ENCODE data around the gene ZNF26.
"Not testable (repeated sequence)": the region's sequence is repeated elsewhere in the genome, so short reads cannot be mapped to it uniquely, and the experiment has no call there.

Gene ZNF26

GRCh38 chr12:132950844-132951535, 35.2 kb upstream of the ZNF26 start:
- Mint-ChIP-seq H3K27me3 (ENCODE audit: low read depth) (no peaks in the 10 kb centered on the region), H3K4me3 (no peak overlapping the region), H3K9me3 (peaks cover 43% of the 10 kb centered on the region), H3K36me3 (ENCODE audit: low read depth) (peaks cover 46% of the 10 kb centered on the region), H3K27ac (no peak overlapping the region), H3K4me1 (ENCODE audit: low read depth) (peaks cover 7% of the 10 kb centered on the region)
- DNase-seq (ENCODE audit: low spot score), result no peak

- Mint-ChIP-seq H3K4me3 (no peak overlapping the region), H3K27ac (no peak overlapping the region), H3K9me3 (peaks cover 42% of the 10 kb centered on the region), H3K27me3 (ENCODE audit: low read depth) (no peaks in the 10 kb centered on the region), H3K4me1 (ENCODE audit: low read depth) (peaks cover 8% of the 10 kb centered on the region), H3K36me3 (ENCODE audit: low read depth) (peaks cover 45% of the 10 kb centered on the region)
- no peak for DNase-seq (ENCODE audit: low spot score)
Measured at GRCh38 chr12:132951649-132952048, 34.5 kb upstream of the ZNF26 start.

GRCh38 chr12:132952371-132953162, 33.6 kb upstream of the ZNF26 start:
- H3K4me3 Mint-ChIP-seq, result no peak overlapping the region
- DNase-seq (ENCODE audit: low spot score), result no peak
- H3K27me3 Mint-ChIP-seq (ENCODE audit: low read depth), result no peaks in the 10 kb centered on the region
- peaks cover 43% of the 10 kb centered on the region for H3K36me3 Mint-ChIP-seq (ENCODE audit: low read depth)
- peaks cover 9% of the 10 kb centered on the region for H3K4me1 Mint-ChIP-seq (ENCODE audit: low read depth)
- H3K9me3 Mint-ChIP-seq, result peaks cover 43% of the 10 kb centered on the region
- no peak overlapping the region for H3K27ac Mint-ChIP-seq

GRCh38 chr12:132953163-132953425, 33.1 kb upstream of the ZNF26 start:
- Mint-ChIP-seq H3K4me1 (ENCODE audit: low read depth) (peaks cover 9% of the 10 kb centered on the region), H3K27me3 (ENCODE audit: low read depth) (no peaks in the 10 kb centered on the region), H3K9me3 (peaks cover 40% of the 10 kb centered on the region), H3K36me3 (ENCODE audit: low read depth) (peaks cover 39% of the 10 kb centered on the region), H3K4me3 (no peak overlapping the region), H3K27ac (no peak overlapping the region)
- DNase-seq (ENCODE audit: low spot score), result no peak

GRCh38 chr12:132953771-132954170, 32.4 kb upstream of the ZNF26 start:
- H3K4me3 Mint-ChIP-seq, result no peak overlapping the region
- H3K4me1 Mint-ChIP-seq (ENCODE audit: low read depth), result peaks cover 9% of the 10 kb centered on the region
- peaks cover 34% of the 10 kb centered on the region for H3K9me3 Mint-ChIP-seq
- H3K27me3 Mint-ChIP-seq (ENCODE audit: low read depth), result no peaks in the 10 kb centered on the region
- no peak overlapping the region for H3K27ac Mint-ChIP-seq
- DNase-seq (ENCODE audit: low spot score), result no peak
- H3K36me3 Mint-ChIP-seq (ENCODE audit: low read depth), result peaks cover 33% of the 10 kb centered on the region

- Mint-ChIP-seq H3K27ac (peak overlapping the region; percentile 81), H3K4me3 (peak overlapping the region; percentile 77), H3K27me3 (ENCODE audit: low read depth) (no peaks in the 10 kb centered on the region), H3K36me3 (ENCODE audit: low read depth) (peaks cover 27% of the 10 kb centered on the region), H3K9me3 (peaks cover 28% of the 10 kb centered on the region), H3K4me1 (ENCODE audit: low read depth) (peaks cover 9% of the 10 kb centered on the region)
- DNase-seq (ENCODE audit: low spot score), result no peak
Measured at GRCh38 chr12:132954471-132955048, 31.6 kb upstream of the ZNF26 start.

- Mint-ChIP-seq H3K27me3 (ENCODE audit: low read depth) (no peaks in the 10 kb centered on the region), H3K4me1 (ENCODE audit: low read depth) (peaks cover 9% of the 10 kb centered on the region), H3K27ac (peak overlapping the region; percentile 81), H3K4me3 (peak overlapping the region; percentile 77), H3K9me3 (peaks cover 30% of the 10 kb centered on the region), H3K36me3 (ENCODE audit: low read depth) (peaks cover 27% of the 10 kb centered on the region)
- peak; percentile 11 for DNase-seq (ENCODE audit: low spot score)
Measured at GRCh38 chr12:132955094-132956010, 30.8 kb upstream of the ZNF26 start.

- peak within 1 kb of the TSS; percentile 93 for H3K4me3 Mint-ChIP-seq
- H3K27me3 Mint-ChIP-seq (ENCODE audit: low read depth), result no peaks in the 10 kb centered on the region
- peaks cover 34% of the 10 kb centered on the region for H3K9me3 Mint-ChIP-seq
- DNase-seq (ENCODE audit: low spot score), result peak; percentile 82
- H3K4me1 Mint-ChIP-seq (ENCODE audit: low read depth), result peaks cover 9% of the 10 kb centered on the region
- H3K36me3 Mint-ChIP-seq (ENCODE audit: low read depth), result peaks cover 28% of the 10 kb centered on the region
- H3K27ac Mint-ChIP-seq, result peak within 1 kb of the TSS; percentile 94
Measured at GRCh38 chr12:132956011-132956788, 30.0 kb upstream of the ZNF26 start, which contains the start of gene ZNF605. ZNF605 (minus strand) TSS chr12:132956306; CDS start chr12:132945635, 10,671 bp downstream.

GRCh38 chr12:132961790-132962189, 24.4 kb upstream of the ZNF26 start:
- H3K27ac Mint-ChIP-seq; H3K27me3 Mint-ChIP-seq (ENCODE audit: low read depth); DNase-seq (ENCODE audit: low spot score); H3K4me1 Mint-ChIP-seq (ENCODE audit: low read depth); H3K4me3 Mint-ChIP-seq: not testable (repeated sequence)
- H3K9me3 Mint-ChIP-seq, result peaks cover 31% of the 10 kb centered on the region
- peaks cover 24% of the 10 kb centered on the region for H3K36me3 Mint-ChIP-seq (ENCODE audit: low read depth)

GRCh38 chr12:132963947-132964346, 22.2 kb upstream of the ZNF26 start:
- not testable (repeated sequence) for H3K4me1 Mint-ChIP-seq (ENCODE audit: low read depth); H3K4me3 Mint-ChIP-seq; DNase-seq (ENCODE audit: low spot score); H3K27me3 Mint-ChIP-seq (ENCODE audit: low read depth); H3K27ac Mint-ChIP-seq
- Mint-ChIP-seq H3K36me3 (ENCODE audit: low read depth) (peaks cover 24% of the 10 kb centered on the region), H3K9me3 (peaks cover 36% of the 10 kb centered on the region)

- Mint-ChIP-seq H3K4me1 (ENCODE audit: low read depth) (no peaks in the 10 kb centered on the region), H3K9me3 (peaks cover 32% of the 10 kb centered on the region), H3K36me3 (ENCODE audit: low read depth) (peaks cover 19% of the 10 kb centered on the region), H3K27ac (no peak overlapping the region), H3K27me3 (ENCODE audit: low read depth) (no peaks in the 10 kb centered on the region), H3K4me3 (no peak overlapping the region)
- DNase-seq (ENCODE audit: low spot score), result no peak
Measured at GRCh38 chr12:132965796-132966195, 20.4 kb upstream of the ZNF26 start.

- Mint-ChIP-seq H3K27me3 (ENCODE audit: low read depth) (no peaks in the 10 kb centered on the region), H3K36me3 (ENCODE audit: low read depth) (peaks cover 15% of the 10 kb centered on the region)
Measured at GRCh38 chr12:132966676-132967415, 19.3 kb upstream of the ZNF26 start.

More at GRCh38 chr12:132966676-132967415, 19.3 kb upstream of the ZNF26 start:
- no peak overlapping the region for H3K27ac Mint-ChIP-seq
- H3K9me3 Mint-ChIP-seq, result peaks cover 29% of the 10 kb centered on the region
- no peaks in the 10 kb centered on the region for H3K4me1 Mint-ChIP-seq (ENCODE audit: low read depth)
- no peak for DNase-seq (ENCODE audit: low spot score)
- no peak overlapping the region for H3K4me3 Mint-ChIP-seq
